NCI-H128 (cell line): ENCODE data around the gene HOXA9.

Experiments used
- DNase-seq: peaks from one replicate; lab custom pipeline; 2025; ENCODE audit not compliant: unreplicated experiment; lab: John Stamatoyannopoulos, UW

HOXA9 gene

GRCh38 chr7:27115221-27116026 is 49.9 kb downstream of the HOXA9 start:
- no peak for DNase-seq

- DNase-seq, result no peak
These were observed 50.5 kb downstream of the HOXA9 start for GRCh38 chr7:27114881-27115220.

GRCh38 chr7:27113991-27114769 is 51.2 kb downstream of the HOXA9 start:
- no peak for DNase-seq

GRCh38 chr7:27112955-27113949 is 52.1 kb downstream of the HOXA9 start:
- DNase-seq, result no peak
